GM21381 (cell line): ENCODE measurements around the gene ERG28.
"Not testable (repeated sequence)": the region's sequence is repeated elsewhere in the genome, so short reads cannot be mapped to it uniquely, and the experiment has no call there.

Source experiments
- ATAC-seq: cut with Tn5 transposase; IDR thresholded peaks from one replicate; pipeline ENCODE4 v1.9.1; 2021; ENCODE audit warnings: mild to moderate bottlenecking, moderate library complexity; ENCODE audit not compliant: unreplicated experiment

Gene ERG28

GRCh38 chr14:75627406-75627805 is 33.3 kb downstream of the ERG28 start:
- no peak for ATAC-seq

- no peak for ATAC-seq
These were observed 33.8 kb downstream of the ERG28 start for GRCh38 chr14:75626863-75627262.

GRCh38 chr14:75626396-75626795 is 34.3 kb downstream of the ERG28 start:
- ATAC-seq: no peak

GRCh38 chr14:75625034-75625433 is 35.6 kb downstream of the ERG28 start:
- no peak for ATAC-seq

GRCh38 chr14:75619548-75619947 is 41.1 kb downstream of the ERG28 start:
- ATAC-seq: no peak

GRCh38 chr14:75615200-75615599 is 45.5 kb downstream of the ERG28 start:
- ATAC-seq: no peak

- no peak for ATAC-seq
These were observed 46.5 kb downstream of the ERG28 start for GRCh38 chr14:75614179-75614578.

- ATAC-seq: no peak
These were observed 48.5 kb downstream of the ERG28 start for GRCh38 chr14:75612157-75612556.

- ATAC-seq: no peak
These were observed 49.8 kb downstream of the ERG28 start for GRCh38 chr14:75610834-75611233.

- no peak for ATAC-seq
These were observed 50.8 kb downstream of the ERG28 start for GRCh38 chr14:75609606-75610475.

- no peak for ATAC-seq
These were observed 51.6 kb downstream of the ERG28 start for GRCh38 chr14:75609116-75609515.

- no peak for ATAC-seq
These were observed 52.6 kb downstream of the ERG28 start for GRCh38 chr14:75607842-75608640.

GRCh38 chr14:75607044-75607443 is 53.6 kb downstream of the ERG28 start:
- ATAC-seq: no peak

GRCh38 chr14:75605916-75606315 is 54.8 kb downstream of the ERG28 start:
- no peak for ATAC-seq

GRCh38 chr14:75604979-75605851 is 55.5 kb downstream of the ERG28 start:
- ATAC-seq: no peak

GRCh38 chr14:75602503-75602902 is 58.2 kb downstream of the ERG28 start:
- ATAC-seq: no peak

- ATAC-seq: not testable (repeated sequence)
These were observed 59.6 kb downstream of the ERG28 start for GRCh38 chr14:75601061-75601460.

- ATAC-seq: not testable (repeated sequence)
These were observed 60.6 kb downstream of the ERG28 start for GRCh38 chr14:75600100-75600499.
